HepG2 (cell line): ENCODE results near the gene AUH. TPM values are rescaled to one million over a fixed set of nuclear protein-coding genes. Genes with fewer than 3 reads are reported as not detected.

Experiments used
- CERS6 ChIP-seq: sonication (generic); formaldehyde crosslinking; IDR thresholded peaks from 2 replicates; pipeline ENCODE4 v1.5.0; 2020; ENCODE audit warnings: missing genetic modification reagents
- CHD4 ChIP-seq: fragments of 200-600 bp; sonication (generic); IDR thresholded peaks from 2 replicates; pipeline ENCODE4 v1.7.0; 2017; ENCODE audit warnings: mild to moderate bottlenecking, low read length, borderline replicate concordance
- ETS1 ChIP-seq: sonication (generic); formaldehyde crosslinking; IDR thresholded peaks from 2 replicates; pipeline ENCODE4 v1.4.0; 2020; ENCODE audit warnings: missing genetic modification reagents
- GABPA ChIP-seq, 2 experiments: IDR thresholded peaks; 2 replicates each; pipeline ENCODE4 v1.6.1; 2011 to 2016; ENCODE audit warnings: low read depth in 2 of 2, low read length in 1 of 2, missing biosample characterization in 1 of 2, missing genetic modification characterization in 1 of 2
- HNRNPLL ChIP-seq: fragments of 200-400 bp; formaldehyde crosslinking; IDR thresholded peaks from 2 replicates; pipeline ENCODE4 v1.6.1; 2017; ENCODE audit warnings: mild to moderate bottlenecking, low read depth, low read length; ENCODE audit not compliant: poor library complexity, severe bottlenecking
- KDM2A ChIP-seq: sonication (generic); formaldehyde crosslinking; IDR thresholded peaks from 2 replicates; pipeline ENCODE4 v1.4.0; 2020; ENCODE audit warnings: low read depth, missing genetic modification reagents, borderline replicate concordance
- MBNL3 ChIP-seq: fragments of 250-450 bp; sonication (Bioruptor Pico); conservative IDR thresholded peaks from 2 replicates; pipeline ENCODE4 v1.8.0; 2022; ENCODE audit warnings: mild to moderate bottlenecking, inconsistent platforms
- PPARG ChIP-seq: conservative IDR thresholded peaks from 2 replicates; pipeline ENCODE4 v1.6.1; 2016; ENCODE audit warnings: missing biosample characterization, missing genetic modification reagents
- PRDM10 ChIP-seq: sonication (generic); formaldehyde crosslinking; IDR thresholded peaks from 2 replicates; pipeline ENCODE4 v1.4.0; 2020; ENCODE audit warnings: low read depth, missing genetic modification reagents
- RFXANK ChIP-seq: IDR thresholded peaks from 2 replicates; pipeline ENCODE4 v1.6.1; 2016
- STAT5B ChIP-seq: sonication (generic); formaldehyde crosslinking; IDR thresholded peaks from 2 replicates; pipeline ENCODE4 v1.4.0; 2020; ENCODE audit warnings: missing genetic modification reagents
- ZFP41 ChIP-seq: sonication (generic); formaldehyde crosslinking; IDR thresholded peaks from 2 replicates; pipeline ENCODE4 v1.4.0; 2020; ENCODE audit warnings: mild to moderate bottlenecking, missing genetic modification reagents, borderline replicate concordance
- ZKSCAN8 ChIP-seq: IDR thresholded peaks from 2 replicates; pipeline ENCODE4 v1.6.1; 2016; ENCODE audit warnings: borderline replicate concordance, missing genetic modification reagents, missing compliant biosample characterization
- ZNF160 ChIP-seq: sonication (generic); formaldehyde crosslinking; IDR thresholded peaks from 2 replicates; pipeline ENCODE4 v1.8.0; 2022; ENCODE audit warnings: mild to moderate bottlenecking, inconsistent platforms, missing genetic modification reagents
- ZNF30 ChIP-seq: sonication (generic); formaldehyde crosslinking; IDR thresholded peaks from 2 replicates; pipeline ENCODE4 v1.5.0; 2020; ENCODE audit warnings: mild to moderate bottlenecking, missing genetic modification reagents
- ZNF335 ChIP-seq: sonication (generic); formaldehyde crosslinking; IDR thresholded peaks from 2 replicates; pipeline ENCODE4 v1.4.0; 2020; ENCODE audit warnings: missing genetic modification reagents
- ZNF432 ChIP-seq: sonication (generic); formaldehyde crosslinking; IDR thresholded peaks from 2 replicates; pipeline ENCODE4 v1.5.0; 2020; ENCODE audit warnings: missing genetic modification reagents, mild to moderate bottlenecking, borderline replicate concordance
- ZNF563 ChIP-seq: sonication (generic); formaldehyde crosslinking; IDR thresholded peaks from 2 replicates; pipeline ENCODE4 v1.8.0; 2022; ENCODE audit warnings: mild to moderate bottlenecking, moderate library complexity, missing genetic modification reagents
- ZNF597 ChIP-seq: sonication (generic); formaldehyde crosslinking; IDR thresholded peaks from 2 replicates; pipeline ENCODE4 v1.5.0; 2020; ENCODE audit warnings: missing genetic modification reagents
- ZNF672 ChIP-seq: sonication (generic); formaldehyde crosslinking; IDR thresholded peaks from 2 replicates; pipeline ENCODE4 v1.8.1; 2022; ENCODE audit warnings: missing genetic modification reagents
- ZNF674 ChIP-seq: sonication (generic); formaldehyde crosslinking; IDR thresholded peaks from 2 replicates; pipeline ENCODE4 v1.5.0; 2020; ENCODE audit warnings: low read depth, mild to moderate bottlenecking, missing genetic modification reagents
- polyA plus RNA-seq, 8 experiments: library from polyadenylated mRNA; depleted of rRNA in 3 of 8; stranded (reverse) in 7 of 8; unstranded in 1 of 8; fragments of >200 nt; fragmentation: Illumina TruSeq in 4 of 8; extraction: Trizol in 4 of 8; gene quantifications; 2 replicates each; pipeline versions ENCODE4 v1.2.1 to v1.2.3, GENCODE V29; 2011 to 2016; ENCODE audit warnings: low read depth in 4 of 8, missing spikeins in 1 of 8, mixed read lengths in 1 of 8; ENCODE audit not compliant: insufficient read depth in 1 of 8
- total RNA-seq, 5 experiments: library from RNA; depleted of rRNA; stranded (reverse); fragments of >200 nt; fragmentation: Illumina TruSeq; extraction: Trizol; gene quantifications; 2 replicates each; pipeline ENCODE4 v1.2.3, GENCODE V29; 2016; ENCODE audit warnings: low read depth in 1 of 5

Gene AUH
- total and polyA plus RNA-seq, 2 of the 13 experiments (the other 11 are each of a cell fraction or from before 2014, with no cell fraction given): 25.8 to 31.9 TPM

- TF ChIP-seq CERS6 (0 out of 2 replicates have a peak, but pooled peaks have one; percentile 55), ZNF597 (CRISPR knock-in tag) (no peak), GABPA (IDR thresholded peaks at IDR 0.05; ENCODE audit: low read depth, low read length) (no peak), GABPA (CRISPR knock-in tag; IDR thresholded peaks at IDR 0.05; ENCODE audit: low read depth) (no peak), STAT5B (CRISPR knock-in tag) (no peak), ZFP41 (no peak), ZNF335 (CRISPR knock-in tag) (0 out of 2 replicates have a peak, but pooled peaks have one; percentile 24), ZKSCAN8 (no peak), HNRNPLL (no peak), PPARG (peak; percentile 48; the same call in 1 of the 2 replicates), ETS1 (no peak), ZNF672 (CRISPR knock-in tag) (no peak), ZNF160 (CRISPR knock-in tag) (no peak), ZNF432 (CRISPR knock-in tag) (no peak), PRDM10 (CRISPR knock-in tag) (peak; percentile 77; the same call in 1 of the 2 replicates), RFXANK (CRISPR knock-in tag) (no peak), ZNF30 (CRISPR knock-in tag) (peak; percentile 83; the same call in 1 of the 2 replicates), CHD4 (no peak), KDM2A (CRISPR knock-in tag) (0 out of 2 replicates have a peak, but pooled peaks have one; percentile 25), ZNF674 (CRISPR knock-in tag) (no peak), MBNL3 (CRISPR knock-in tag) (no peak), ZNF563 (CRISPR knock-in tag) (peak; percentile 70)
Measured at GRCh38 chr9:91195372-91196012, 166.2 kb downstream of the AUH start (continued).
